ENCODE results near the gene FGD6.
"Not testable (repeated sequence)": the region's sequence is repeated elsewhere in the genome, so short reads cannot be mapped to it uniquely, and the experiment has no call there.

Gene FGD6

DNA sequence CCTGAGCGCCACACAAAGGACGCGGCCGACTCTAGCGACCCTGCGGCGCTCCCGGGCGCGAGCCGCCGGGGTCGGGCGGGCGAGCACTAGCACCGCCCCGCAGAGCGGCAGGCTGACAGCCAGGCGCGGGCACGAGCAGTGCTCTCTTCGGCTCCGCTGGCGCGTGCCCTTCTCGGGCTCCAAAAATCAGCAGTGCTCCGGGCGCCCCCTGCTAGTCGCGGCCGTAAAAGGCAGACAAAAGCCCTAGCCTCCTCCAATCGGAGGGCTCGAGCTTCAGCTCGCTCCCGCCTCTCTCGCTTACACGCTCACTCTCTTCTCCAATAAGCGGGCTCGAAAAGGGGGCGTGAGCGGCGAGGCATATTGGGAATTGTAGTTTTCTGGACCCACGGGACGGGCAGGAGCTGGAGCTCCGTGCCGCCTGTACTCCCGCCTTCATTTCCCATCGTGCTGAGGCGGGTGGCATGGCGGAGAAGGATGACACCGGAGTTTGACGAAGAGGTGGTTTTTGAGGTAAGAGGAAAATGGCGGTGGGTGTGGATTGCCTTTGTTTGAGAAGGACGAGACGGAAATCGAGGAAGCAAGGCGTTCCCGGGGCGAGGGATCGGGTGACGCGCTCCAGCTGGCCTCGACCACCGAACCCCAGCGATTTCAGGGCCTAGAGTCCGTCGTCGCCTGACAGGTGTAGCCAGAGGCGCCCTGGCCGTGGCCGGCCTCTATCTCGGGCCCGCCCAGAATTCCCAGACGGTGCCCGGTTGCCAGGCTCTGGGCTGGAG is at the start of gene FGD6, which contains the start of gene VEZT:
Gene FGD6 (minus strand): TSS at position 91 of the 773 bp plus-strand sequence. CDS start 227 bp downstream, outside the sequence.
Gene VEZT (plus strand): TSS at position 431 of the 773 bp plus-strand sequence. CDS start 44 bp downstream, at position 475.
- DNase-seq (ENCODE audit: low spot score): peak; percentile 100

DNA sequence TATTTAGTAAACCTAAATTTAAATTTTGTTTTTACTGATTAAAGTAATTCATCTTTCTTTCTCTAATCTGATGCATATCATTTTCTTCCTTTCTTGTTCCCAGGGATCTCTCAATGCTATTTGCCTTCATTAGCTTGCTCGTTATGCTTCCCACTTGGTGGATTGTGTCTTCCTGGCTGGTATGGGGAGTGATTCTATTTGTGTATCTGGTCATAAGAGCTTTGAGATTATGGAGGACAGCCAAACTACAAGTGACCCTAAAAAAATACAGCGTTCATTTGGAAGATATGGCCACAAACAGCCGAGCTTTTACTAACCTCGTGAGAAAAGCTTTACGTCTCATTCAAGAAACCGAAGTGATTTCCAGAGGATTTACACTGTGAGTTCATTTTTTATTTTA is 49.0 kb upstream of the FGD6 start:
- DNase-seq (ENCODE audit: low spot score): no peak

DNA sequence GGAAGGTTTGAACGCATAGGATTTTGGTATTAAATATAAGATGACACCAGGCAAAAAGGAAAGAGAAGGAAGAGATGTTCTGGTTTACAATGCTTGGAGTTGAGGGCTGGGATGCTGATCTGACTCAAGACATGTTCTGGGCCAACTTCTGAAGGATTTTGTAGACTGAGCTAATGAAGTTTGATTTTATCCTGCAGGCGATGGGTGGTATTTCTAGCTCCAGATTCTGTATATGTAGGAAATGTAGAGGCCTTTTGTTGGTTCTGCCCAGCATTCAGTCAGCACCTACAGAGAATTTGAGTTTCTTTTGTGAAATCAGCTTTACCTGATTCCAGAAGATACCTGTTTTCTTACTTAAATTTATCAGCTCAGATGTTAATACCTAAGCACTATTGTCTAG is 48.5 kb upstream of the FGD6 start:
- DNase-seq (ENCODE audit: low spot score): no peak

DNA sequence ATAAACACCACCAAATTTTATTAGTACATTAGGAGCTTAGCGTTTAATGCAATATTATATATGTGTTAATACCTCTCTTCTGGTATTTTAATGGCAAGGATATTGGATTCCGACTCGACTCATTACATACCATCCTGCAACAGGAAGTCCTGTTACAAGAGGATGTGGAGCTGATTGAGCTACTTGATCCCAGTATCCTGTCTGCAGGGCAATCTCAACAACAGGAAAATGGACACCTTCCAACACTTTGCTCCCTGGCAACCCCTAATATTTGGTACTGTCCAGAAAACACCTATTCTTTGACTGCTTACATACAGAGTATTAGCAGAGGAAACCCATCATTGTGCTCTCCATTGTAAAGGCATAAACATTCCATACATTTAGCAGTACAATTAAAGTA is 45.5 kb upstream of the FGD6 start:
- DNase-seq (ENCODE audit: low spot score): no peak

DNA sequence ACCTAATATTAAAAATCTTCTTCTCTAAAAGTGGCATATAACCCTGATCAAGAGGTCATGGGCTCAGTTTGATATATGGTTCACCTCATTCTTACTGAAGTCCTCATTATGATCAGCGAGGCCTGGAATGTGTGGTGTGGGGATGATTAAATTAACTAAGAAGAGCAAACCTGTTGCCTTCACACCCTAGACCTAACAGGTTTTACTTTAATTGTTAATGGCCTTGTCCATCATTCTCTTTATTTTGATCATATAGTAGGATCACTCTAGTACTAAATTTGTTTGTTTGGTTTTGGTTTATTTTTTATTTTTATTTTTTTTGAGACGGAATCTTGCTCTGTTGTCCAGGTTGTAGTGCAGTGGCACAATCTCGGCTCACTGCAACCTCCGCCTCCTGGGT is 43.8 kb upstream of the FGD6 start:
- DNase-seq (ENCODE audit: low spot score): no peak

DNA sequence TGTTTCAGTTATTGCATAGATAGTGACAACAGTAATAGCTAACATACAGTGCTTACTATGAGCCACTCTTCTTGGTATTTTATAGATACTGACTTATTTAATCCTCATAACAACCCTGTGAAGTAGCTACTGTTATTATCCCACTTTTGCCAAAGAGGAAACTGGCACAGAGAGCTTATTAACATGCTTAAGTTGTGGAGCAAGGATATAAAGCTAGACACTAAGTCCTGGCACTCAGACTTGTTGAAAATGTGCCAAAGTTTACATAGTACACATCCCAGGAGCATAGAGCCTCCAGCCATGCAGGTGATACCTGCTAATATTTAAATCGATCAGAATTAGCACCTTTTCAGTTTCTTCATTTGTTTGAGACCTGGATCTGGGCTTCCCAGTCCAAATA is 42.1 kb upstream of the FGD6 start:
- DNase-seq (ENCODE audit: low spot score): no peak

DNA sequence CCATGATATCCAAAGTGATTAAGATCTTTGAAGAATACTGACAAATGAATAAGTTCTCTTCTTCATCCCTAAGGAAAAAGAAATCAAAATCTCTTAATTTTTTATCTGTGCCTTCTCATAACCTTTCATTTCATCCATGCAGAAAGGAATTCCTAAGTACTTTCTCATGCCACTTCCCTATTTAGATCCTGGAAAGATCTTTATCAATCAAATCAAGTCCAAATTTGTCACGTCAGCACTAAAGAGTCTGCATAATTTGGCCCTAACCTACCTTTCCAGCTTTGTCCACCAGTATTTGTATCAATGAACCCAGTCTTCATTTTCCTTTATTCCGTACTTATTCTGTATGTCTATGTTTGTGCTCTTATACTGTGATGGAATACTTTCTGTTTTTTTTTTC is 41.5 kb upstream of the FGD6 start:
- DNase-seq (ENCODE audit: low spot score): no peak

DNA sequence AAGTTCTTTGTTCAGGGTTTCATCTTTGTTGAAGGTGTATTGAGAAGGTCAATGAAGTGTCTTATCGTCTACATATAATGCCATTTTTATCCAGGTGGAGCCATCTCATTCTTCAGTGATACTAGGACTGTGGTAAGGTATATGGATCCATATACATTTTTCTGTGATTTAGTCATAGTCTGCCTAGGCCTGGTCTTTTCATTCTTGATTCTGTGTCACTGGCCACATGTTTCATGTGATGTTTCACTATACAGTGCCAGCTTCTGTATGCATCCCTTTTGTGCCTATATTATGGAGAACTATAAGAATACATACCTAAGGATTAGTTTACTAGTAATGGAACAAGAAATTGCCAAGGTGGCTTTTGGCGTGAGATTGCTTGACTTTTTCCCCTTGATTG is 40.9 kb upstream of the FGD6 start:
- DNase-seq (ENCODE audit: low spot score): no peak

DNA sequence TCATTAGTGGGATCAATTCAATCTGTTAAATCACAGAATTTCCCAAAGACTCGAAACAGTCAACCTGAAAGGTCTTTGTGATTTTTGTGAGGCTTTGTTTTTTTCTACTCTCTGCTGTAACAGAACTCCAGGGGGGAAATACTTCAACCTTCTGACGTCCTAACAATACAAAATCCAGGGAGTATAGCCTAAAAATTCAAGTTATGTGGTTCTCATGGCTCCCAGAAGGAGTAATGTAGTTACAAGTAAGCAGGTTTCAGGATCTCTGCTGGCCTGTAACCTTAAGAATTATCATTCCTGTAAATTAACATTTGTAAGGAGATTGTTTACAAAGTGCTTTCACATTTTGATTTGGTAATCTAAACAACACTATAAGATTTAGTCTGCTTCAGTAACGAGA is 40.3 kb upstream of the FGD6 start:
- no peak for DNase-seq (ENCODE audit: low spot score)

DNA sequence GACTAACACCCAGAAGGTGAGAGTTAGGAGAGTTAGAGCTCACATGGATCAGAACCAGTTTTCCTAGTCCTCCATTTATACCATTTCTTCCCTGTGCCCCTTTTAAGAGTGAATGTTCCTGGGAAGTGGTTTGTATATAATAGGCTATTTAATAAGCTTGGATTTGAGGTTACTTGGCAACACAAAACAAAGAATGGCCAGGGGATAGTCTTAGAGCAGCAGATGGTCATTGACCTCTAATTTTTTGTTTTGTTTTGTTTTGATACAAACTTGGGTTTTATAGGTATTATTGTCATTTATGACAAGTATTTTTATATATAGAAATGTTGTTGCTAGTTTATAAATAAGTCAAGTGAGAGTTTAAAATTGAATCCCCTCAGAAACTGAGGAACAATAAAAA is 36.1 kb upstream of the FGD6 start:
- no peak for DNase-seq (ENCODE audit: low spot score)

DNA sequence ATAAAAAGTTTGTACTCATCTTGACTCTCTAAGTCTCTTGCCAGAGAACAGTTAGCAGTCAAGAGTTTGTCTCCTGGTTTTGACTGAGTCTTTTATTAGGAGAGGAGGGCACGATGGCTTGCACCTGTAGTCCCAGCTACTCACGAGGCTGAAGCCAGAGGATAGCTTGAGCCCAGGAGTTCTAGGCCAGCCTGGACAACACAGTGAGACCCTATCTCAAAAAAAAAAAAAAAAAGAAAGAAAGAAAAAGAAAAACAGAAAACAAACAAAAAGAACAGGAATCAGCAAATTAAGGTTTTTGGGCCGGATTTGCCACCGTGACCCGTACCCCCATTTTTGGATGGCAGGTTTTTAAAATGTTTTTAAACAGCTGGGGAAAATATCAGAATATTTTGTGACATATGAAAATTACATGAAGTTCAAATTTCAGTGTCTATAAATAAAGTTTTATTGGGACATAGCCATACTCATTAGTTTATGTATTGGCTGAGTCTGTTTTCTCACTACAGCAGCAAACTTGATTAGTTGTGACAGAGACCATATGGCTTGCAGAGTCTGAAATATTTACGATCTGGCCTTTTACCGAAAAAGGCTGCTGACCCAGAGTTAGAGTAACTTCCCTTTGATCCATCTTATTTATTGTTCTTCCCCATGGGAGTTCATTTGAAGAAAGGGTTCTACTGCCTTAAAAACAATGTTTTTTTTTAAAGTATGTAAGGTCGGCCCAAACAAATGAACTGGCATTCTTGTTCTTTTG is 31.5 kb upstream of the FGD6 start:
- DNase-seq (ENCODE audit: low spot score): no peak

DNA sequence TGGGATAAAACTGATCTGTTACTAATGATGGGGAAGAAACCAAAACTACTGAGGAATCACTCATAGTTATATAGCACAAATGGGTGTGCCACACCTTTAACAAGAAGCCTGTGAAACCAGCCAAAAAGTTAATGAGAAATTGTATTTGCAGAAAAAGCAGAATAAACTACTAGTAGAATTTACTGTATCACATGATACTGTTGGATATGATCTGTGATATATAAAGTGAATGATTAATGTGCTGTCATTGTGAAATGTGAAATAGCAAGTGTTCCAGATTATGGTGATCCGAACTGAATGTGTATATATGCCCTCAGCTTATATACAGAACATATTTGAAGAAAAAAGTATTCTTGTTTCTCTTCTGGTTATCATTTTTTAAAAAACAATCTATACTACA is 30.8 kb upstream of the FGD6 start:
- no peak for DNase-seq (ENCODE audit: low spot score)

DNA sequence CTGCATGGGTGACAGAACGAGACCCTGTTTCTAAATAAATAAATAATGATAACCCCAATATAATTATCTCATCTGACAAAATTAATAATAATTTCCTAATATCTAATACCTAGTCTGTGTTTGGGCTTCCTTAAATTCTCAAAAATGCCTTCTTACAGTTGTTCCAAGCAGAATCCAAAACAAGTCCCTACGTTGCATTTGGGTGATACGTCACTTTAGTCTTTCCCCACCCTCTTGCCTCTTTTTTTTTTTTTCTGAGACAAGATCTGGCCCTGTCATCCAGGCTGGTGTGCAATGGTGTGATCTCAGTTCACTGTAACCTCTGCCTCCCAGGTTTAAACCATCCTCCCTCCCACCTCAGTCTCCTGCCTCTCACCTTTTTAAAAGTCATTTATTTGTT is 27.1 kb upstream of the FGD6 start:
- no peak for DNase-seq (ENCODE audit: low spot score)

DNA sequence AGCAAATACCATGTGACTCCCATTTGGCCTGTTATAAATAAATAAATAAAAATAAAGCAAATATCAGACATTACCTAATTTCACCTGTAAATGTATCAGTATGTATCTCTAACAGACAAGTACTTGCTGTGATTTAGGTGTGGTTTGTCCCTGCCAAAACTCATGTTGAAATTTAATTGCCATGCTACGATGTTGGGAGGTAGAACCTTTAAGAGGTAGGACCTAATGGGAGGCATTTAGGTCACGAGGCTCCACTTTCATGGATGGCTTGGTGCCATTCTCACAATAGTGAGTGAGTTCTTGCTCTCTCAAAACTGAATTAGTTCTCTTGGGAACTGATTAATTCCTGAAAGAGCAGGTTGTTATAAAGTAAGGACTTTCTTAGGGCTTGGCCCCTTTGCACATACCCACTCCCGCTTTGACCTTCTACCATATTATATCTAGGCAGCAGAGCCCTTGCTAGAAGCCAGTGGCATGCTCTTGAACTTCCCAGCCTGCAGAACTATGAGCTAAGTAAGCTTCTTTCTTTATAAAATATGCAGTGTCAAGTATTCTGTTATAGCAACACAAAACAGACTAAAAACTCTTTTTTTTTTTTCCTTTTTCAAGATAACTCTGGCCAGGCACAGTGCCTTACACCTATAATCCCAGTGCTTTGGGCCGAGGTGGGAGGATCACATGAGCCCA is 26.4 kb upstream of the FGD6 start:
- DNase-seq (ENCODE audit: low spot score): no peak

DNA sequence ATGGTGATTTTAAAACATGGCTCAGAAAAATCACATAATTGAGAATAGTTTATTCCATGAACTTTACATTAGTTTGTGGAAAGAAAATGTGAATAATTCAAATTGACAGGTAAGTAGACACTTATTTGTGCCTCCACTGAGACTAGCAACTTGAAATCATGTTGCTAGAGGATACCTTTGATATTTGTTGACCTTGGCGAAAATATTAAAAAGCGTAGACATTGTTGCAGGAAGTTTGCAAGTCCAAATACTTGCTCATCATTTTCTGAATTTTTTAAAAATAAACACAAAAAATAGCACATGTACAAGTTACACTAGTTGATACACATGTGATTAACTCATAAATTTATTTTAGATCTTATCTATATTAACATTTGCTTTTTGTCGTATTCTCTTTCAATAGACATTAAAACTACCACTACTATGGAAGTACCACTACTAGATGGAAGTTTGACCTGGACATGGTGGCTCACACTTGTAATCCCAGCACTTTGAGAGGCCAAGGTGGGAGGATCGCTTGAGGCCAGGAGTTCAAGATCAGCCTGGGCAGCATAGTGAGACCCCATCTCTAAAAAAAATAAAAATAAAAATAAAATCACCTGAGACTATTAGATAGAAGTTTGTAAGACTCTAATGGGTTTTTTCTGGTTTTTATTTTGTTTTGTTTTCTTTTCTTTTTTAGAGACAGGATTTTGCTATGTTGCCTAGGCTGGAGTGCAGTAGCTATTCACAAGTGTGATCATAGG is 24.7 kb upstream of the FGD6 start:
- no peak for DNase-seq (ENCODE audit: low spot score)

DNA sequence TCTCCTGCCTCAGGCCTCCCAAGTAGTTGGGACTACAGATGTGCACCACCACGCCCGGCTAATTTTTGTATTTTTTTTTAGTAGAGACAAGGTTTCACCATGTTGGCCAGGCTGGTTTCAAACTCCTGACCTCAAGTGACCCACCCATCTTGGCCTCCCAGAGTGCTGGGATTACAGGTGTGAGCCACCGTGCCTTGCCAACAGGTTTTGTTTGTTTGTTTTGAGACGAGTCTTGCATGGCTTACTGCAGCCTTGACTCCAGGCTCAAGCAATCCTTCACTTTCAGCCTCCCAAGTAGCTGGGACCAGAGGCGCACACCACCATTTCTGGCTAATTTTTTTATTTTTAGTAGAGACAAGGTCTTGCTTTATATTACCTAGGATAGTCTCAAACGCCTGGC is 23.9 kb upstream of the FGD6 start:
- DNase-seq (ENCODE audit: low spot score): not testable (repeated sequence)

DNA sequence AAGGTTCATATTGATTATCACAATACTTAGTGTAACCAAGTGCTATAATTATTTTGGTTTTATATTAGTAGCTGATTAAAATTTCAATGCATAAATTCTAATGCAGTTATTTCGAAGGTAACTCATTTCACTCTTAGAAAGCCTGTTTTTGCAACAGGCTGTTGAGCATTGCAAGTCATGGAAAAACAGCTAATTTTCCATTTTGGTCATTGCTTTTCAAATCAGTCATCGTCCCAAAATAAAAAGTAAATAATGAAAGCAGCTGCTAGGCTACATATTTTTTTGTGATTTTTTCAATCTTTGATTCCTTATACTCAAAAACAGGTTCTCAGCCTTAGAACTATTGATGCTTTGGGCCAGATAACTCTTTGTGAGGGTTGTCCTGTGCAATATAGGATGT is 23.3 kb upstream of the FGD6 start:
- DNase-seq (ENCODE audit: low spot score): no peak

DNA sequence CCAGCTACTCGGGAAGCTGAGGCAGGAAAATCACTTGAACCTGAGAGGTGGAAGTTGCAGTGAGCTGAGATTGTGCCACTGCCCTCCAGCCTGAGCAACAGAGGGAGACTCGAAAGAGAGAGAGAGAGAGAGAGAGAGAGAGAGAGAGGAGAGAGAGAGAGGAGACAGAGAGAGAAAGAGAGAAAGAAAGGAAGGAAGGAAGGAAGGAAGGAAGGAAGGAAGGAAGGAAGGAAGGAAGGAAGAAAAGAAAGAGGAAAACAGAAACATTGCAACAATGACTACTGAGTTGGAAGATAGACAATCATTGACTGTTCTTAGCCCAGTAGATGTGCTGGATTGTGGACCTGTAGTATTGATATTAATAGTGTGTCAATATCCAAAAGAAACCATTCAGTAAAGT is 22.6 kb upstream of the FGD6 start:
- DNase-seq (ENCODE audit: low spot score): not testable (repeated sequence)

DNA sequence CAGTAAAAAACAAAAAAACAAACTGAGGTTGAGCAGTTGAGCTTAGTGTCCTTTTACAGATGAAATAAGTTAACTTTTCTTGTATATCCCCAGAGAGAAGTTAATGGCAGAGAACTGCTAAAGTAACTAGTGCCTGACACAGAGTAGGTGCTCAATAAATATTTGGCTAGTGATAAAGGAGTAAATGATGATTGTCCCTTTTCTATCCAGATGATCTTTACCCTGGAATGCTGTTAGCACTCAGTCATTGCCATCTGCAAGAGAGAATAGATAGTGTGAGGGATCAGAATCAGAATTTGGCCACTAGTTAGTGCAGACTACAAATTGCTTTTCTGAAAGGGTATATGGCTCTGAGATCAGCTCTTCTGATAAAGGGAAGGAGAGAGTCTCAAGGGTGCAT is 21.9 kb upstream of the FGD6 start:
- DNase-seq (ENCODE audit: low spot score): no peak

DNA sequence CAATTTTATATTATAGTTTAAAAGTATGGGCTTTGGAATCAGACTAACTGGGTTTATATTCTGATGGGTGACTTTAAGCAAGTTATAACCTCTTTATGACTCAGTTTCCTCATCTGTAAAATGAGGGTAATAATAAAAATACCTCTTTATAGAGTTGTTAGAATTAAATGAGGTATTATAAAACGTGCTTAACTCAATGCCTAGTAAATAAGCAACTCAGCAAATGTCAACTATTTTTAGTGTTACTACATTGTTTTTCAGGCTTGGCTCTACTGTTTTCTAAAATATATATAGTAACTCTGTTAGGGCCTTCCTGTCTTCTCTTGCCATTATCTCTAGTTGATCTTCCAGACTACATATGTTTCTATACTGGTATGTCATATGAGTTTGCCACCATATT is 20.9 kb upstream of the FGD6 start:
- no peak for DNase-seq (ENCODE audit: low spot score)

DNA sequence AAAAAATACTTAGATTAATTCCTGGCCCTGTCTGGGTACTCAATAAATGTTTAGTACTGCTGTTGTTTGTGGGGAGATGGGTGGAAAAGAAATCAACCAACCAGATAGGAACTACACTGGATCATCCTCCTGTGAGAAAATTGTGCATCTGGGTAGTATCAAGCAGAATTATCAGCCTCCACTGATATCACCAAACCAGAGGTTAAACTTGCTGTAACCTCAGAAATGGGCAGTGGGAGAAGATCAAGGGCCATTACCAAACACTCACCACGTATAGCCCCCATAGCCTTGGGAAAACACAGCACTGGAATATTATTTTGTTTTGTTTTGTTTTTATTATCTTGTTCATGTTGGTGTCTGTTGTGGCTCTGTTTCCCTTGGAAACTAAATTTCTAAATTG is 20.0 kb upstream of the FGD6 start:
- DNase-seq (ENCODE audit: low spot score): no peak

DNA sequence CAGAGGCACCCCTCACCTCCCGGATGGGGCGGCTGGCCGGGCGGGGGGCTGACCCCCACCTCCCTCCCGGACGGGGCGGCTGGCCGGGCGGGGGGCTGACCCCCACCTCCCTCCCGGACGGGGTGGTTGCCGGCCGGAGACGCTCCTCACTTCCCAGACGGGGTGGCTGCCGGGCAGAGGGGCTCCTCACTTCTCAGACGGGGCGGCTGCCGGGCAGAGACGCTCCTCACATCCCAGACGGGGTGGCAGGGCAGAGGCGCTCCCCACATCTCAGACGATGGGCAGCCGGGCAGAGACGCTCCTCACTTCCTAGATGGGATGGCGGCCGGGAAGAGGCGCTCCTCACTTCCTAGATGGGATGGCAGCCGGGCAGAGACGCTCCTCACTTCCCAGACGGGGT is 18.4 kb upstream of the FGD6 start:
- DNase-seq (ENCODE audit: low spot score): not testable (repeated sequence)
